Lower leg skin (tissue), 3 donors: ENCODE data around the gene CAMP.
"Not testable (repeated sequence)": the region's sequence is repeated elsewhere in the genome, so short reads cannot be mapped to it uniquely, and the experiment has no call there.

Experiments
- CTCF ChIP-seq, 3 donors: fragments of 450-650 bp; IDR thresholded peaks; one replicate each; pipeline ENCODE4 v1.5.1; 2016; ENCODE audit warnings: antibody characterized with exemption in 3 of 3, mild to moderate bottlenecking in 3 of 3, moderate library complexity in 2 of 3
- POLR2A ChIP-seq, 2 donors: fragments of 450-650 bp; IDR thresholded peaks; one replicate each; pipeline ENCODE4 v1.6.1; 2016 to 2017; ENCODE audit warnings: antibody characterized with exemption in 2 of 2, mild to moderate bottlenecking in 1 of 2, moderate library complexity in 1 of 2

GRCh38 chr3:48271223-48271622, 47.9 kb downstream of the CAMP start:
- TF ChIP-seq CTCF, POLR2A (IDR thresholded peaks at IDR 0.05): not testable (repeated sequence)
